Middle frontal gyrus (tissue), 1 donor: ENCODE data around the gene KIZ.
A peak's percentile ranks its signal among the peaks of the same experiment; 100 is the strongest.

Experiments
- DNase-seq: peaks from one replicate; pipeline ENCODE4 v3.0.0-alpha.2; 2015; ENCODE audit warnings: low spot score; ENCODE audit errors: extremely low spot score

KIZ gene

GRCh38 chr20:21259346-21259745, 133.5 kb downstream of the KIZ start:
- peak; percentile 18 for DNase-seq

DNA sequence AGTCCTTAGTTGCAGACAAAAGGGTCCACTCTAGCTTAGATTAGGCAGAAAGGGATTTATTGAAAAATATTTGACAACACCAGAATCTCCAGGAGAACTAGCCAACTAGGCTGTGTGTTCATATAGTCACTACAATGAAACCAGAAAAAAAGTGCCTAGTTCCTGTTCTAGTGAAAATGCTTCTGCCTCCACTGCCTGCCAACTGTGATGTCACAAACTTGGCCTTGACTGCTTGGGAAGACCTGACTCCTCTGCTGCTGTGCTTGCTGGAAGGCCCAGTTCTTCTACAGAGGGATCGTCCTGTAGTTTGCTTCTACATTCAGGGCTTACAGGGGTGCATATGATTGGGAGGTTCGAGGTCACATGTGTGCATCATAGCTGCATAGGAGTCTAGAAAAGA, 136.9 kb downstream of the KIZ start:
- no peak for DNase-seq

GRCh38 chr20:21265261-21266190, 139.6 kb downstream of the KIZ start:
- DNase-seq, result no peak

GRCh38 chr20:21266191-21266536, 140.3 kb downstream of the KIZ start:
- no peak for DNase-seq

DNA sequence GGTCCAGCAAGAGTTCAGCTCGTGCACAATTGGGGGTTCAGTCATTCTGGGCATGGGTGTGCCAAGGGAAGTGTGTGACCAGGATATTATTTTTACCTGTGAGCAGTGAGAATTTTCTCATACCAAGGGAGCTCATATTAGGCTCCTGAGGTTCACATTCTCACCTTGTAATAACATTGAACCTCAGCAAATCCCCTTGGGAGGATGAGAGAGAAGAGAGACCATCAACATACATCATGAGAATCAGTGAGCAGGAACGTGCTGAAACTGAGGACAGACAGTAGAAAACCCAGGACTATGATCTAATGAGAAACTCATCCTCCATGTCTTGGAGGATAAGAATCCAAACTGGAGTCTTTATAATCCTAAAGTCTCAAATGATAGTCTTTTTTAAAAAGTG, 143.9 kb downstream of the KIZ start:
- no peak for DNase-seq

DNA sequence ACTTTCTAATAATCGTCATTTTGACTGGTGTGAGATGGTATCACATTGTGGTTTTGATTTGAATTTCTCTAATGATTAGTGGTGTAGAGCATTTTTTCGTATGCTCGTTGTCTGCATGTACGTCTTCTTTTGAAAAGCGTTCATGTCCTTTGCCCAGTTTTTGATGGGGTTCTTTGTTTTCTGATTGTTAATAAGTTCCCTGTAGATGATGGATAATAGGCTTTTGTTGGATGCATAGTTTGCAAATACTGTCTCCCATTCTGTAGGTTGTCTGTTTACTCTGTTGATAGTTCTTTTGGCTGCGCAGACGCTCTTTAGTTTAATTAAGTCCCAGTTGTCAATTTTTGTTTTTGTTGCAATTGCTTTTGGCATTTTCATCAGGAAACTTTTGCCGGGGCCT, 144.9 kb downstream of the KIZ start:
- DNase-seq, result no peak

DNA sequence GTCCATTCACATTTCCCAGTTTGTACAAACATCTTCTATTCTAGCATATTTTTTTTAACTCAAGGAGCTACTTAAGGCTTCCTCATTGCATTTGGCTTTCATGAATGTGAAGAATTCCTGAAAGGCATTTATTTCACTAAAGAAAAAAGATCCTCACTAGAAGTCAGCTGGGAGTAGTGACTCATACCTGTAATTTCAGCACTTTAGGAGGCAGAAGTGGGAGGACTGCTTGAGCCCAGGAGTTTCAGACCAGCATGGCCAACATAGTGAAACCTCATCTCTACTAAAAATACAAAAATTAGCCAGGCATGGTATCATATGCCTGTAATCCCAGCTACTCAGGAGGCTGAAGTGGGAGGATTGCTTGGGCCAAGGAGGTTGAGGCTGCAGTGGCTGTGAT, 146.4 kb downstream of the KIZ start:
- no peak for DNase-seq

- DNase-seq, result no peak
These were observed 146.8 kb downstream of the KIZ start for GRCh38 chr20:21272679-21273078.

DNA sequence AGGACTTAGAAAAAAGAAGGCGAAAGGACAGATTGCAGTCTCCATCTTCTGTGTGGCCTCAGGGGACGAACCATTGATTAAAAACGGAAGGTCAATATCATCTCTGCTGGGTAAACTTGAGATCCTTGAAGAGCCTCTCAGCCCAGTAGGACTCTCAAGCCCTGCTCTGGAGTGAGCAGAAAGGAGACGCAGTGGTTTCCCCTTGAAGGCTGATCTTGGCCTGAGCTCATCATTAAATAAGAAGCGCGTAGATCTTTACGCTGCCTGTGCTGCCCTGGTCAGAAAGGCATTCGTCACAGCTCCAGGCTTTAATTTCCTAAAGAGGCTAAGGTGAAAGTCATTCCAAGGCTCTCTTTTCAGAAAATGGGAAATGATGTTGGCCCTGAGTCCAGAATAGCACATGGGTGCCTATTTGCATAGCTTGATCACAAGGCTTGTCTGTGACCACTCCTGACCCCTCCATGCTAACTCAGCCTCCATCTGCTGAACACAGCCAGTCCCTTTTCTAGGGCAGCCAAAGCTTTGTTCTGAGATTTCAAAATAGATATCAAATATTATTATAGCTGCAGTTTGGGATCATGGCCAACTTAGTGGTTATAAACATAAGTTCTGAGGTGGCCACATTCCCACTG, 148.0 kb downstream of the KIZ start:
- DNase-seq, result no peak

GRCh38 chr20:21278829-21279228, 152.9 kb downstream of the KIZ start:
- no peak for DNase-seq

DNA sequence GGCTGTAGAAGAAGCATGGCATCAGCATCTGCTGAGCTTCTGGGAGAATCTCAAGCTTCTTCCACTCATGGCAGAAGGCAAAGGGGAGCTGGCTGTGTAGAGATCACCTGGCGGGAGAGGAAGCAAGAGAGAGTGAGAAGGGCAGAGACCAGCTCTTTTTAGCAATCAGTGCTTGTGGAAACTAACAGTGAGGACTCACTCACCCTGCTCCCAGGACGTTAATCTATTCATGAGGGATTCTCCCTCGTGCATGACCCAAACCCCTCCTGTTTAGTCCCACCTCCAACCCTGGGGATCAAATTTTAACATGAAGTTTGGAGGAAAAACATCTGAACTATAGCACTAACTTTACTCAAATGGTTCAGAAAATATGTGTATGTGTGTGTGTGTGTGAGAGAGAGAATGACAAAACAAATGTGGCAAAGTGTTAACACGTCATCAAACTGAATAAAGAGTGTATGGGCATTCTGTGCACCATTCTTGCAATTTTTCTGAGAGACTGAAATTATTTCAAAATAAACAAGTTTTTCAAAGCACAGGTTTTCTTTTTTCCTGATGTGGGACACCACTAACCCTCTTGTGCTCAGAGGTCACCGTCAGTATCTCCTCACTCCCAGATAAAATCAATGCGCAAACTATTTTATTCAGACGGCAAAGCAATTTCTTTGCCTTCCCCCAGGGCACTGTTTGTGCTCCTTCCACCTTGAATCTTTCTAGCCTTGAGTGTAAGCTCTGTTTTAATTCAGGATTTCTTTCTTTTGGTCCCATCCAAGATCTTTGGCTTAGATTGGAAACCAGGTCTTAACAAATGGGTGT, 154.0 kb downstream of the KIZ start:
- DNase-seq, result no peak

DNA sequence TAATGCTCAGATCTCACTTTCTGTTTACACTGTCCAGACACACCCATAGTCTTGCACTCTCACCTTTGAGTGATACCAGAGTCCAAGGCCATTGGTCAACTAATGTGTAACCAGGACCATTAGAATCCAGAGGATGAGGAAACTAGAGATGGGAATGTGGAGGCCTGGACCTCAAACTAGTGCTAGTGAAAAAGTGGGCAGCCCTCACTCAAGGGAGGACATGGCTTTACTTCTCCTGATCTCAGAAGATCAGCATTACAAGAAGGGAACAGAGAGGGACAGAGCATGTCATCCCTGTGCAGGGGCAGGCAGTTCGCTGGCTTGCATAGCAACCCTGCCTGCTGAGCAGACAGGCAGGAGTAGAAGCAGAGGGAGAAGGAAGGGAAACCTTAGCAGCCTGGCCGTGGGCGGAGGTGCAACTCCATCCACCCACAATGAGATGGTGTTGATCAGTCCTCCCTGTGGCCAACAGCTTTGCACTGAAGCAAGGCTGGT, 154.7 kb downstream of the KIZ start:
- no peak for DNase-seq

DNA sequence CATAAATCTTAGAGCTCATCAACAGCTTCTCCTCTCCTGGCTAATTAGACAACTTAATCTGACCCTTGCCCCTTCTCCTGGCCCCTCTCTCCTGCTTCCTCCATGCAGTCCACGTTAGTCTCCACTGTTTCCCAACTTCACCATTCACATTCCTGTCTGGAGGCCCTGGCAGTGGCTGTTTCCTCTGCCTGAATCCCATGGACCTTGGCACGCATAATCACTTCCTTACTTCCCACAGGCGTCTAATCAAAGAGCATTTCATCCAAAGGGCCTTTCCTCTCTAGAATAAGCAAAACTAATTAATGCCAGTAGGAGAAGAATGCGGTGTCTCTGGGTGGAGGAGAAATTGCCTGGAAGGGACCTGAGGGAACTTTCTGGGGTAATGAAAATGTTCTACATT, 160.9 kb downstream of the KIZ start:
- DNase-seq, result no peak

DNA sequence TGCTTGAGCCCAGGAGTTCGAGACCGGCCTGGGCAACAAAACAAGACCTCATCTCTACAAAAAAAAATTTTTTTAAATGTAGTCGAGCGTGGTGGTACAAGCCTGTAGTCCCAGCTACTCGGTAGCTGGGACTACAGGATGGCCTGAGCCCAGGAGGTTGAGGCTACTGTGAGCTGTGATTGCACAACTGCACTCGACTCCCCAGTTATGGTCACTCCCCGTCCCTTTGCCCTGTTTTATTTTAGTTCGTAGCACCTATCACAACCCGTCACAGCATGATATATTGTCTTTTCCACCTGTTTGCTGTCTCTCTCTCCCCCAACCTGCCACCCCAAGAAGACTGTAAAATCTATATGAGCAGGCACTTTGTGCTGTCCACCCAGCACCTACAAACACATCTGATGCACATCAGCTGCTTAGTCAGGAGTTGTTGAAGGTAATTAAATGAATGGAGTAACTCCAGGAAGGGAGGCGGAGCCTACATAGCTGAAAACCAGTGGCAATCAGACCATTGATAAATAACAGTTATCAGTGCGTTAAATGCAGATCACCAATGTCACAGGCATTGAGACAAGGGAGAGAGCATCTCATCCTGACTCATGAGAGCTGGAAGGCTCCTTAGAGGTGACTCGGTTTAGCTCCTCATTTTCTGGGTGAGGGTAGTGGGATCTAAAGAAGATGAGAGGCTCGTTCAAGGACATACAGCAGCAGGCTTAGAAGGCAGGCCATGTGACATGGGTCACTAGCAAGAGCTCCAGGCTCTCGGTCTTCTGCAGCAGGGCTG, 162.9 kb downstream of the KIZ start:
- no peak for DNase-seq

GRCh38 chr20:21289651-21290050, 163.8 kb downstream of the KIZ start:
- no peak for DNase-seq

- DNase-seq, result no peak
These were observed 165.1 kb downstream of the KIZ start for GRCh38 chr20:21291026-21291425.

- no peak for DNase-seq
These were observed 168.9 kb downstream of the KIZ start for GRCh38 chr20:21294755-21295154.
